HFFc6 (cell line): ENCODE measurements around the gene SLC48A1. TPM values are rescaled to one million over a fixed set of nuclear protein-coding genes. Genes with fewer than 3 reads are reported as not detected.

ENCODE experiments used
- DNase-seq: peaks from one replicate; pipeline ENCODE4 v3.0.0-alpha.2; 2018
- H3K27ac Mint-ChIP-seq: 2 replicates; pipeline ENCODE4 v1.8.0; 2020; ENCODE audit warnings: mild to moderate bottlenecking, mixed read lengths
- H3K27me3 Mint-ChIP-seq: 2 replicates; pipeline ENCODE4 v1.8.0; 2021; ENCODE audit warnings: mild to moderate bottlenecking, moderate library complexity, mixed read lengths; ENCODE audit not compliant: insufficient read depth
- H3K36me3 Mint-ChIP-seq: 2 replicates; pipeline ENCODE4 v1.8.0; 2021; ENCODE audit warnings: low read depth, mixed read lengths
- H3K4me1 Mint-ChIP-seq: 2 replicates; pipeline ENCODE4 v1.8.0; 2020; ENCODE audit warnings: low read depth, mixed read lengths
- H3K4me3 Mint-ChIP-seq: 2 replicates; pipeline ENCODE4 v1.8.0; 2020; ENCODE audit warnings: mild to moderate bottlenecking, moderate library complexity, mixed read lengths
- H3K9me3 Mint-ChIP-seq: 2 replicates; pipeline ENCODE4 v1.8.0; 2020; ENCODE audit warnings: mild to moderate bottlenecking, mixed read lengths
- CTCF ChIP-seq: fragments of 200-600 bp; sonication (generic); IDR thresholded peaks from 2 replicates; pipeline ENCODE4 v1.5.0; 2021; ENCODE audit warnings: antibody characterized with exemption, mild to moderate bottlenecking
- total RNA-seq, 6 experiments: library from RNA; stranded (reverse); fragmentation: NEBNext Ultra II Directional; extraction: Animal tissue kit (Norgen Biotek cat#: 25700); gene quantifications; 2 replicates in 1 of 6; 3 replicates in 5 of 6; pipeline ENCODE4 v1.2.3, GENCODE V29; 2021

SLC48A1 gene
- total RNA-seq, 6 experiments from 2014 or later, result 18.8 to 24.5 (median 21.0) TPM

DNA sequence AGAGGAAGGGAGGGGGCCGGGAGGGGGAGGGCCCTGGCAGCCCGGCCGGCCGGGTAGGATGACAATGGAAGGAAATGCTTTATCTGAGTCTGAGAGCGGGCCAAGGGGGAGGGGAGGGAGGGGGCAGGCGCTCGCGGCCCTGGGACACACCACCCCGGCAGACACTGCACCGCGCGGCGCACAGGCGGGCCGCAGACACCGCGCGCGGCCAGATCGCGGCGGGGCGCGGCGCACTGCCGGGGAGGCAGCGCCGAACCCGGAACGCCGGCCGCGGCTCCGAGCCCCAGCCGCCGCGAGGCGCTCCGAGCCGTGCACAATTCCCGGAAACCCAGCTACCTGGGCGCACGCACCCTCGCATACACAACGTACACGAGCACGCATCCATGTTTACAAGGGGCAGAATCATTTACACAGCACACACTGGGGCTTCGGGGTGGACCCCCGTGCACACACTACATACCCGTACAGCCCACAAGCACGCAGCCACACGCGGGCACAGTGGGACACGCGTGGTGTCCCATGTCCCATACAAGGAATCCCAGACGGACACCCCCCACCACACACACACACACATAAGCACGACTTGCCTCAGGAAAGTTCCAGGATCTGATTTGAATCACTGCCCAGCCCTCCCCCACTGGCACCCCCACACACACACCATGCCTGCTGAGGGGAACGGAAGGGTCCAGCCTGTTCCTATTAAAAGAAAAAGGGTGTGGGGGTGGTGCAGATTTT is 47.0 kb downstream of the SLC48A1 start, which contains the start of gene HDAC7:
TSS of gene HDAC7 (minus strand) at position 8 of the 735 bp plus-strand sequence. CDS start 118 bp downstream, outside the sequence.
- peak within 1 kb of the TSS; percentile 94 for H3K4me3 Mint-ChIP-seq
- H3K27me3 Mint-ChIP-seq, result peaks cover 3% of the 10 kb centered on the region; the same call in 1 of the 2 replicates
- H3K9me3 Mint-ChIP-seq, result no peaks in the 10 kb centered on the region
- peak; percentile 54 for DNase-seq
- no peak for TF ChIP-seq CTCF
- peaks cover 20% of the 10 kb centered on the region for H3K36me3 Mint-ChIP-seq
- H3K4me1 Mint-ChIP-seq, result peaks cover 78% of the 10 kb centered on the region
- peak within 1 kb of the TSS; percentile 99 for H3K27ac Mint-ChIP-seq

DNA sequence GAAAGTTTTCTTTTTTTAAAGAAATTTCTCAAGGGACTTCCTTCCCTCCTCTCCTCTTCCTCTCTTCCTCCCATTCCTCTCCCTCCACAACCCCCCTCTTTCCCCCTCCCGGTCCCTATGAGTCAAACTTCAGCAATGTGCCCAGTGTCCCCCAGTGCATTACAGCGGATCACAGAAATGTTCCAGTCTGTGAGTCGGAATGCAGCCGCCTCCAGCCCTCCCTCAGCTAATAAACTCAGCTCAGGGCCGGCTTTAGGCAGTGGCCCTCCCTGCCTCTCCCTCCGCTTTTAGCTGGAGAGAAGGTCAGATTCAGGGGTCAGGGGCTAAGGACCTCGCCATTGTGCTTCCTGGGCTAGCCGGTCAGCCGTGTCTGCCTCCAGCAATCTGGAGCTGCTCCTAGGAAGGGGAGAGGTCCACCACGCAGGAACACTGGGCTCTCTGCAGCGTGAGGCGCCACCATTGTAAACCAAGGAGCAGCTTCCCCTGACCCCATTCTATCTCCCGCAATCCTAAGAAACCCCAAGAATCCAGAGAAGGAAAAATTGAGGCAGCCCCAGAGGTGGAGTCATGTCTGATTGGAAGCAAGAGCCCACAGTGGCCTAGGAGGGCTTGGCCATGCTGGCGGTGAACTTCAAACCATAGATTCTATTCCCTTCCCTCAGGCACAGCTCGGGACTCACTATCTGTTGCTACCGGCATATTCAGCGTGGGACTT is 47.8 kb downstream of the SLC48A1 start:
- Mint-ChIP-seq H3K27me3 (peaks cover 3% of the 10 kb centered on the region; the same call in 1 of the 2 replicates), H3K4me3 (peak overlapping the region; percentile 94), H3K36me3 (peaks cover 19% of the 10 kb centered on the region), H3K9me3 (no peaks in the 10 kb centered on the region), H3K4me1 (peaks cover 75% of the 10 kb centered on the region), H3K27ac (peak overlapping the region; percentile 99)
- no peak for TF ChIP-seq CTCF
- peak; percentile 96 for DNase-seq

GRCh38 chr12:47821346-47821706 is 48.3 kb downstream of the SLC48A1 start:
- peak; percentile 30 for DNase-seq
- Mint-ChIP-seq H3K27ac (peak overlapping the region; percentile 99), H3K4me1 (peaks cover 74% of the 10 kb centered on the region), H3K9me3 (no peaks in the 10 kb centered on the region), H3K36me3 (peaks cover 19% of the 10 kb centered on the region), H3K27me3 (peaks cover 1% of the 10 kb centered on the region; the same call in 1 of the 2 replicates), H3K4me3 (peak overlapping the region; percentile 94)
- no peak for TF ChIP-seq CTCF

DNA sequence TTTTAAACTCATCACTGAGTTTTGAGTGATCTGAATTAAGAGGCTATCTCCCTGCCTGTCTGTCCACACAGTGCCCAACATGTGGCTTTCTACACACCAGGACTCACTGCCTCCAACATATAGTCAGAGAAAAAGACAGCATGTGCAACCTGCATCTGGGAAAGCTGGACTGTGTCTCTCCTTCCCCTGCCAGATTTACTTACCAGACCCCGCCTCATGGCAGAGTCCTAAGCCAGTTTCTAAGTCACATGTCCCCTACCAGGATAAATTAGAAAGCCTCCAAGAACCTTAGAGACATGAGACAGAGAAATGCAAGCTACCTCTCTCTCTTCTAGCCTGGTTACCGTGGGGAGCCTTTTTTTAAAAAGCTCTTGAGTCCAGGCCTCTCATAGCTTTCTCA is 49.4 kb downstream of the SLC48A1 start:
- no peaks in the 10 kb centered on the region for H3K9me3 Mint-ChIP-seq
- peaks cover 73% of the 10 kb centered on the region for H3K4me1 Mint-ChIP-seq
- peak overlapping the region; percentile 94; the same call in 1 of the 2 replicates for H3K4me3 Mint-ChIP-seq
- H3K27ac Mint-ChIP-seq, result peak overlapping the region; percentile 99
- TF ChIP-seq CTCF, result no peak
- no peaks in the 10 kb centered on the region; the same call in 1 of the 2 replicates for H3K27me3 Mint-ChIP-seq
- peaks cover 15% of the 10 kb centered on the region for H3K36me3 Mint-ChIP-seq
- DNase-seq, result no peak

DNA sequence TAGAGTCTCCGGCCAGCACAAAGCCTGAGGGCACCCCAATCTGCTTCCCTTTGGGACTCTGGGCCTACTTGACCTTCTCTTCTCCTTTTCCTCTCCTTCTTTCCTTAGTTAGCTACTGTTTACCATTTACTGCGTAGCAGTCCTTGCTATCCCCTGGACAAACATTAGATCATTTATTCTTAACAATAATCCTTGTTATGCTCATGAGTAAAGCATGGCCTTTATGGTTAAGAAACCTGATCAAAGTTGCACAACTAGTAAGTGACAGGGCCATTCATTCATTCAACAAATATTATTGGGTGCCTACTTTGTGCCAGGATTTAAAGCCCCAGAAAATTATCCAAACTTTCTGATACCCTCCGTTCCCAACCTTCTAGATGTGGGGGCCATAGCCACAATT is 49.8 kb downstream of the SLC48A1 start:
- no peaks in the 10 kb centered on the region; the same call in 1 of the 2 replicates for H3K27me3 Mint-ChIP-seq
- no peak for DNase-seq
- H3K4me1 Mint-ChIP-seq, result peaks cover 70% of the 10 kb centered on the region
- H3K36me3 Mint-ChIP-seq, result peaks cover 10% of the 10 kb centered on the region
- peak overlapping the region; percentile 99; the same call in 1 of the 2 replicates for H3K27ac Mint-ChIP-seq
- H3K4me3 Mint-ChIP-seq, result no peak overlapping the region
- H3K9me3 Mint-ChIP-seq, result no peaks in the 10 kb centered on the region
- TF ChIP-seq CTCF, result no peak
